ENCODE data around the gene LAMA3. TPM values are rescaled to one million over a fixed set of nuclear protein-coding genes. Genes with fewer than 3 reads are reported as not detected.

LAMA3 gene
- total RNA-seq, 1 donor from 2014 or later, result 1.2 TPM

DNA sequence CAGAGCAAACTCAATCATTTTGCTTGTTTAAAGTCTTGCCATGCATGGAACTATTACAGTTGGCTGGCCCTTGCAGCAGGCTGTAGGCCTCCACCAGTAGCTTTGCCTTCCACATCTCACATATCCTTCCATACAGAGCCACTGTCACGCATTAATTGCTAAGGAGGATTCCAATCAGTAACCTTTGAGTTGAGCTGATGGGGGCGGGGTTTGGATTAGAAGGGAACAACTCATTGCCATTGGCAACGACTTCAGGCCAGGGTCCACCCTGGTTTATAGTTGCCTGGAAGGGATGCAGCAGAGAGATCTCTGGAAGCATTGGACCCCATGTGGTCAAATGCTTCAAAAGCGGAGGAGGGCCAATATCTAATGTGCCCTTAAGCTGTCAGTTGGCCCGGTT, 262.0 kb downstream of the LAMA3 start:
- no peak for FAIRE-seq

DNA sequence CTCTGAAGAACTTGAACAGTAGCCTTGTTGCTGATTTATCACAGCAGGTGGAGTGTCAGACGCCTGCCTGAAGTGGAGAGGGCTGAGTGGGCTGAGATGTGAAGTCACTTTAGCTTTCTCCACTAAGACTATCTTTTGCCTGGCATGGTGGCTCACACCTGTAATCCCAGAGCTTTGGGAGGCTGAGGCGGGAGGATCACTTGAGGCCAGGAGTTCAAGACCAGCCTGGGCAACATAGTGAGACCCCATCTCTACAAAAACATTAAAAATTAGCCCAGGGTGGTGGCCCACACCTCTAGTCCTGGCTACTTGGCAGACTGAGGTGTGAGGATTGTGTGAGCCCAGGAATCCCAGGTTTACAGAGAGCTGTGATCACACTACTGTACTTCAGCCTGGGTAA, 264.7 kb downstream of the LAMA3 start:
- FAIRE-seq, result no peak
- no peak for DNase-seq (ENCODE audit: low spot score in 2 of 2)

More for the DNA sequence above, 262.0 kb downstream of the LAMA3 start:
- no peak for DNase-seq (ENCODE audit: low spot score in 2 of 2)

GRCh38 chr18:23956483-23956882, 267.2 kb downstream of the LAMA3 start:
- no peak for DNase-seq (ENCODE audit: low spot score in 2 of 2)

GRCh38 chr18:23958036-23958435, 268.8 kb downstream of the LAMA3 start:
- FAIRE-seq, result no peak

More at GRCh38 chr18:23956483-23956882, 267.2 kb downstream of the LAMA3 start:
- FAIRE-seq, result no peak

DNA sequence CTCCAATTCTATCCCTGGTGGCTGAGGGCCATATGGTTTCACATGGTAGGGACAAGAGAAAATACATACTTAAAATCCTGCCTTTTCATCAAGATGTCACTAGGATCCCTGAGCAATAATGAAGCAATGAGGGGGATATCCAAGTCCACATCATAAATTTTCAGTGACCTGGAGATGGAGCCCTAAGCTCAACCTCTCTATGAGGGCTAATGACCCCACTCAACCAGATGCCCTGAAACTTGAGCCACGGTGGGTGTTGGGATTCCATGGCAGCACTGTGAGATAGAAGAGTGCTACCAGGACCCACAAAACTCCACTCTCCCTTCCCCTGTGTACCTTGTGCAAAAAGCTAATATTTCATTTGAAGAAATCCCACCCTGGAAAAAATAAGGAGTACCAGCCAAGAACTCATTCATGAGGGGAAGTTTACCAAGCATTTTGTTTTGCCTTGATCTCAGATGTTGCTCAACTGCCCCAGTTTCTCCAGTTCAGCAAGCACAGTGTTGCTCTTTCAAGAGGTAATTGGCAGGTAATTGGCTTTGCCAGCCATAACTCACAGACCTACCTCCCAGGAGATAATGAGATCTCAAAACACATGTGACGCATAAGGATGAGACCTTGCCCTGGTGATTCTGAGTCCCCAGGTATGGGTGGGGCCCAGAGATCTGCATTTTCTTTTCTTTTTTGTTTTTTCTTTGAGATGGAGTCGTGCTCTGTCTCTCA, 274.4 kb downstream of the LAMA3 start:
- DNase-seq (ENCODE audit: low spot score in 2 of 2) (no peak), FAIRE-seq (no peak)

More at GRCh38 chr18:23958036-23958435, 268.8 kb downstream of the LAMA3 start:
- peak in 1 of 2 donors; percentile 9 for DNase-seq (ENCODE audit: low spot score in 2 of 2)

DNA sequence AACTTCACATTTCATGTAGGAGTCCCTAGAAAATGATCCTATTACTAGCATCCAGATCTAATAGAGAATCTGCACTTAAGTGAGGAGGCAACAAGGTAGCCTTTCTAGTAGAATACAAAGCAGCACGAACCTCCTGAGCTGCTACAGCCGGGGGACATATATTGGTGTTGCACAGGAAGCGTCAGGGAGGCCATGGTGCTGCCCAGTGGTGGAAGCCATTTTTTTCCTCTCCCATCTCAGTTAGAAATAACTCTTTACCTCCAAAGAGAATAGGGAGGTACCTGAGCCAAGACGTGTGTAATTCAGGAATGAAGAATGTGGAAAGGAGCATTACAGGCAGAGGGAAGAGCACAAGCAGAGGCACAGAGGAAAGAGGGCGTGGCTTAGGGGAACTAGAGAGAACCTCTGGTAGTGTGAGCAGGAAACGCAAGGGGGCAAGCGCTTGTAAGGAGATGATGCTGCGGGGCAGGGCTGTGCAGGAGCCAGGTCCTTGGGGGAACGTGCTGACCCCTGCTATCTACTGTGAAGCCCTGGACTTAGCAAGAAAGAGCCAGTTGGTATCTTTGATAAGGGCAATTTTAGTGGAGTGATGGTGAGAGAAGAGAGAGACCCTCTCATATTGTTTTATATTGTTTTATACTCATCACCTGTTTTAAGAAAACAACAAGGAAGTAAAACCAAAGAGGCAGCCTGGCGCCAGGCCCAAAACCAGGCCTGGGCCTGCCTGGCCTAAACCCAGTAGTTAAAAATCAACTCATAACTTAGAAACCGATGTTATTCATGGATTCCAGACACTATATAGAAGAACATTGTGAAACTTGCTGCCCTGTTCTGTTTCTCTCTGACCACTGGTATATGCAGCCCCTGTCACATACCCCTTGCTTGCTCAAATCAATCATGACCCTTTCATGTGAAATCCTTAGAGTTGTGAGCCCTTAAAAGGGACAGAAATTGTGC, 275.3 kb downstream of the LAMA3 start:
- FAIRE-seq, result no peak

GRCh38 chr18:23966909-23967308, 277.7 kb downstream of the LAMA3 start:
- FAIRE-seq, result no peak
- no peak for DNase-seq (ENCODE audit: low spot score in 2 of 2)

More for the DNA sequence above, 275.3 kb downstream of the LAMA3 start:
- DNase-seq (ENCODE audit: low spot score in 2 of 2), result no peak

- DNase-seq (ENCODE audit: low spot score in 2 of 2), result no peak
- no peak for FAIRE-seq
Measured at GRCh38 chr18:23967321-23968089, 278.3 kb downstream of the LAMA3 start.

DNA sequence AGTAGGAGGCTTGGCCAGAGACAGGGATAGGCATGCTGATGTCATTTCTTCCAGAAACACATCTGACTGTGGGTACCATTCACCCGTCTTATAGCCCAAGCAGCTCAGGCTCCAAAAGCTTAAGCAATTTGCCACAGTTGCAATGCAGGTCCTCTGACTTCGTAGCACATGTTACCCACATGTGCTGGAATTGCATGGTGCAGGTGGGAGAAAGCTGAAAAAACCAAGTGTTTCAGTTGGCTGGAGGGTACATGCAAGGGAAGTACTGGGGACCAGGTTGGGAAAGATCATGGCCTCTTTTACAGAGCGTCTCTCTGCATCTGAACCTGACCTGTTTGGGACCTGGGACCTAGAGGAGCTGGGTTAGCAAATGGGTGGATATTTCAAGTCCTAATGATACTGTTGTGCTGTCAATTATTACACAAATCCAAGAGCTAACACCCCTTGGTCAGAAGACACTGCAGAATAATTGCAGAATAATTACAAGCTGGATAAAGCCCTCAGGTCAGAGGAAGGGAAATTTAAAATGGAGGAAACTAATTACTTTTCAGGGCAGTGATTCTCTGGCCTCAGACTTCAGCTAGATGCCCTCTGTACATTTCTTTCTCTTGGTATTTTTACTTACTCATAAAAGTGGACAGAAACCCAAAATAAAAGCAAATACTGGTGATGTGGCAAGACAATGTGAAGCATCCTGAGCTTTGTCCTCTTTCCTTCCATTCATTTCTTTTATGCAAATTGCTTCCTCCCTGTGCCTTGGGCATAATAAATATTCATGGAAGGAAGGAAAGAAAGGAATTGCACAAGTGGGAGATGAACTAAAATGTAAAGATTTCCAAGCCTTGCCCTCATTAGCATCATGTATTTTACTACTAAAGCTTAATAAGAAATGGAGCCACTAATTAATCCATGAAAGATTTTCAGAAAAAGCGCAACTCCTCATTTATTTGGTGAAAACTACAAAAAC, 279.7 kb downstream of the LAMA3 start:
- DNase-seq (ENCODE audit: low spot score in 2 of 2), result no peak
- FAIRE-seq, result no peak

- DNase-seq (ENCODE audit: low spot score in 2 of 2), result no peak
- FAIRE-seq, result no peak
Measured at GRCh38 chr18:23969664-23970063, 280.4 kb downstream of the LAMA3 start.

DNA sequence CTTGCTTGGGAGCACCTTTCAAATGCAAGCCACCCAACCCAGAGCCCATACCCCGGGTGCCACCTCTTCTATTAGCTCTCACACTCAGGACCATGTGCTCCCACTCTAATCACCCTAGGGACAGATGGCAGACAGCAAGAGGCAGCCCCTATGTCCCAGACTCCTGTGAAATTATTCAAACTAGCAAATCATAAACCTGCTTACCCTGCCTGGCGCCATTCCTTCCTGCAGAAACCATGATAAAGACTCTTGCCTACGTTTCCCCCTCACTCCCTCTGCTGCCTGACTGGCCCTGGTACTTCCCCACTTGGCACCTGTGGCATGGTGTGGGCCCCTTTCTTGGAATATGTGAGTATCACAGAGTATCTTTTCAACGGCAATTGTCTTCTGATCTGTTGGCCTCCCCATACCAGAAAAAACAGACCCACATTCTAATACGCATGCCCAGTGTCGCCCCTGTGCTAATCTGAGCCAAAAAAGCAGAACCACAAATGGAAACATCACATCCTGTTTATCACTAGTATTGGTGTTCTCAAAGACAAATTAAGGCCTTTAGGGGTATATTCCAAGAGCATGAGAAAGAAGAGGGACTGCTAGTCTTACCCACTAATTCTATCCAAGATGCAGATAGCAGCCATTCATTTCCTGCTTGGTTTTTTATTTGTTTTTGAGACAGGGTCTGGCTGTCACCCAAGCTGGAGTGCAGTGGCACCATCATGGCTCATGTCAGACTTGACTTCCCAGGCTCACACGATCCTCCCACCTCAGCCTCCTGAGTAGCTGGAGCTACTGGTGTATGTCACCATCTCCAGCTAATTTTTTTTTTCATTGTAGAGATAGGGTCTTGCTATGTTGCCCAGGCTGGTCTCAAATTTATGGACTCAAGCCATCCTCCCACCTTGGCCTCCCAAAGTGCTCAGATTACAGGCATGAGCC, 281.2 kb downstream of the LAMA3 start:
- no peak for DNase-seq (ENCODE audit: low spot score in 2 of 2)
- FAIRE-seq, result no peak

DNA sequence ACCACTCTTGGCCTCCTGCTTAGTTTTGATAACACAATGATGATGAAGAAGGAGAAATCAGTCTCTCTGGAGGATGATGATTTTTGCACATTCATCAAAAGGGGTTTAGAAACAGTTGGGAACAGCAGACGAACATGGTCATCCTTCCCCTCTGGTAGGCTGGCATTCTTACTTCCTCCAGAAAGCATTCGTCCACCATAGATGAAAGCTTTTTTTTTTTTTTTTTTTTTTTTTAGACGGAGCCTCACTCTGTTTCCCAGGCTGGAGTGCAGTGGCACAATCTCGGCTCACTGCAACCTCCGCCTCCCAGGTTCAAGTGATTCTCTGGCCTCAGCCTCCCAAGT, 281.8 kb downstream of the LAMA3 start:
- FAIRE-seq, result no peak

DNA sequence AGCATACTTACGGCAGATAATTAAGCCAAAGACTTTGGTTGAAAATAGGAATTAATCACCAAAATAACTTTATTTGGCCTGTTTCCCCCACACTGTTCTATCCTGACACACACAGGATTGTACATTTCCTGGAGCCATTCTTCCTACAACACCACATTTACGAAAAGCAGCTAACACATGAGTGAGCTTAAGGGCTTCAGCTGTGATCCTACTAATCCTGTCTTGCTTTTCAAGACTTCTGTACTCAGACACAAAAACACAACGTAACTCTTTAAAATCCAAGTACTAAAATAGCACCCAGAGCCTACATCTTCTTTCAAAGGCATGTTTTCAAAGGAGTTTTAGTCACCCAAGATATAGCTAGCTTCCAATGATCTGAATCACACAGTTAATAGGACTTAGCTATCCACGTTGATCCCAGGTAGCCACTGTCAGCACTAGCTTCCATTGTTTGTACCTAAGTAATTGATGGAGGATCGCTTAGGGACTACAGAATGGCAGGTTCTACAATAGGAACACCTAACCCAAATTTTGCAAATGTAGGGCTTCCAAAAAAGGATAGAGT, 282.5 kb downstream of the LAMA3 start:
- no peak for FAIRE-seq
- no peak for DNase-seq (ENCODE audit: low spot score in 2 of 2)

More for the DNA sequence above, 281.8 kb downstream of the LAMA3 start:
- DNase-seq (ENCODE audit: low spot score in 2 of 2), result no peak

- FAIRE-seq, result no peak
- DNase-seq (ENCODE audit: low spot score in 2 of 2), result no peak
Measured at GRCh38 chr18:23972453-23972852, 283.2 kb downstream of the LAMA3 start.

- DNase-seq (ENCODE audit: low spot score in 2 of 2), result no peak
- FAIRE-seq, result no peak
Measured at GRCh38 chr18:23977103-23977502, 287.9 kb downstream of the LAMA3 start.

- no peak for DNase-seq (ENCODE audit: low spot score in 2 of 2)
- no peak for FAIRE-seq
Measured at GRCh38 chr18:23977719-23978483, 288.6 kb downstream of the LAMA3 start.

- no peak for FAIRE-seq
- DNase-seq (ENCODE audit: low spot score in 2 of 2), result no peak
Measured at GRCh38 chr18:23981369-23981980, 292.2 kb downstream of the LAMA3 start.

All from frontal cortex (tissue), 4 donors.